Activated B cell treated with CpG ODN at 0.5 μM for 24 hours (primary cell): ENCODE measurements around the gene HESX1. TPM values are rescaled to one million over a fixed set of nuclear protein-coding genes. Genes with fewer than 3 reads are reported as not detected.

Source experiments
- ATAC-seq: fragments of 200-7000 bp; cut with Tn5 transposase; one replicate; pipeline ENCODE4 v1.10.0; 2021; ENCODE audit warnings: low read depth, mild to moderate bottlenecking, moderate library complexity
- CTCF ChIA-PET: fragments of 350-600 bp; sonication (Branson Sonifier 250); formaldehyde crosslinking; loops from one replicate; lab custom pipeline; 2021; ENCODE audit warnings: antibody characterized with exemption; lab: Charles Lee
- POLR2A ChIA-PET: fragments of 350-600 bp; sonication (Branson Sonifier 250); formaldehyde crosslinking; loops from one replicate; lab custom pipeline; 2021; ENCODE audit warnings: antibody characterized with exemption; lab: Charles Lee
- DNase-seq: peaks from one replicate; pipeline ENCODE4 v3.0.0; 2022
- H3K27ac Mint-ChIP-seq: one replicate; pipeline ENCODE4 v1.8.0; 2020; ENCODE audit warnings: mixed read lengths
- H3K27me3 Mint-ChIP-seq: one replicate; pipeline ENCODE4 v1.8.0; 2021; ENCODE audit warnings: mixed read lengths
- H3K36me3 Mint-ChIP-seq: one replicate; pipeline ENCODE4 v1.8.0; 2021; ENCODE audit warnings: low read depth, mixed read lengths
- H3K4me1 Mint-ChIP-seq: one replicate; pipeline ENCODE4 v1.8.0; 2021; ENCODE audit warnings: mixed read lengths
- H3K4me3 Mint-ChIP-seq: one replicate; pipeline ENCODE4 v1.8.0; 2020; ENCODE audit warnings: mild to moderate bottlenecking, mixed read lengths
- H3K9me3 Mint-ChIP-seq: one replicate; pipeline ENCODE4 v1.8.0; 2020; ENCODE audit warnings: mixed read lengths
- intact Hi-C: fragments of 100-400 bp; cut with micrococcal nuclease; formaldehyde crosslinking; loops from one replicate; pipeline ENCODE4 v1.15.1; 2024
- total RNA-seq: library from RNA; stranded (reverse); gene quantifications from 2 replicates; pipeline ENCODE4 v1.2.3, GENCODE V29; 2022
- TF ChIP-seq, protein P1 (sequence below): fragments of 200-600 bp; IDR thresholded peaks from one replicate; pipeline ENCODE4 v1.8.0; 2022; ENCODE audit warnings: antibody characterized with exemption, mild to moderate bottlenecking

The HESX1 gene
- total RNA-seq, 1 donor from 2014 or later: 0.24 TPM

DNA sequence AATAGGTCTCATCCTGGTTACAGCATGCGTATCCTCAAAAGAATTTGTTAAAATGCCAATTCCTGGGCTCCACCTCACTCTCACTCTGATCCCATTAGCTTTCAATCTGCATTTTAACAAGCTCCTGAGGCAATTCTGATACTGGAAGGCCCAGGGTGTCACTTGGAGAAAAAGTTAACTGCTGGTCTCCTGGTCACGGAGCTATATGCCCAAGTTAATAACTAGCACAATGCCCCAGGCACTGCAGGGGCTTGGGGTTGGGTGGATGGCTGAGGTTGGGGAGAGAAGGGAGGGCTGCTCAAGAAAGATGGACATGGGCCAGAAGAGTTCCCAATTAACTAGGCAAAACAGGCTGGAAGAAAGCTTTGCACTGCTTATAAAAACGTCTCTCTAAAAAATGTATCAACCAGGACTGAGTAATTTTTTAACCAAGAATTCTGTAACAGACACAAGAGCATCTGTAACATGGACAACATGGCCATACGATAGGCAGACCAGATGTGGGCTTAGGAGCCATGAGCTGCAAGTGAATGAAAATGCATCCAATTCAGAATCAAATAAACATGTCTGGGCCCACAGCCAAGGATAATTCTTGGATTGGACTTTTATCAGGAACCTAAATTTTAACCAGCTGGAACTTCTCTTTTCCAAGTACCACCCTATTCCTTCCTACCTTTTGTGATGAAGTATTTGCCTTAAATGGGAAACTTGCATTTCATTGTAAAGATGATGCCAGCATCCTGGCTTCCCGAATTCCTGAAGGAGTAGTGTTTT, 38.8 kb downstream of the HESX1 start:
- TF ChIP-seq, protein P1, sequence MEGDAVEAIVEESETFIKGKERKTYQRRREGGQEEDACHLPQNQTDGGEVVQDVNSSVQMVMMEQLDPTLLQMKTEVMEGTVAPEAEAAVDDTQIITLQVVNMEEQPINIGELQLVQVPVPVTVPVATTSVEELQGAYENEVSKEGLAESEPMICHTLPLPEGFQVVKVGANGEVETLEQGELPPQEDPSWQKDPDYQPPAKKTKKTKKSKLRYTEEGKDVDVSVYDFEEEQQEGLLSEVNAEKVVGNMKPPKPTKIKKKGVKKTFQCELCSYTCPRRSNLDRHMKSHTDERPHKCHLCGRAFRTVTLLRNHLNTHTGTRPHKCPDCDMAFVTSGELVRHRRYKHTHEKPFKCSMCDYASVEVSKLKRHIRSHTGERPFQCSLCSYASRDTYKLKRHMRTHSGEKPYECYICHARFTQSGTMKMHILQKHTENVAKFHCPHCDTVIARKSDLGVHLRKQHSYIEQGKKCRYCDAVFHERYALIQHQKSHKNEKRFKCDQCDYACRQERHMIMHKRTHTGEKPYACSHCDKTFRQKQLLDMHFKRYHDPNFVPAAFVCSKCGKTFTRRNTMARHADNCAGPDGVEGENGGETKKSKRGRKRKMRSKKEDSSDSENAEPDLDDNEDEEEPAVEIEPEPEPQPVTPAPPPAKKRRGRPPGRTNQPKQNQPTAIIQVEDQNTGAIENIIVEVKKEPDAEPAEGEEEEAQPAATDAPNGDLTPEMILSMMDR: no peak
- CTCF ChIA-PET: no interaction called here
- DNase-seq (no peak), ATAC-seq (no peak)
- Mint-ChIP-seq H3K27me3 (peaks cover 36% of the 10 kb centered on the region), H3K9me3 (no peaks in the 10 kb centered on the region), H3K4me1 (peaks cover 16% of the 10 kb centered on the region), H3K4me3 (no peak overlapping the region), H3K27ac (no peak overlapping the region), H3K36me3 (no peaks in the 10 kb centered on the region)
- intact Hi-C loops: loop anchor here (10.0 kb wide), 1 partner anchor 166 kb away; no protein-coding TSS in a partner anchor
- POLR2A ChIA-PET: no interaction called here

DNA sequence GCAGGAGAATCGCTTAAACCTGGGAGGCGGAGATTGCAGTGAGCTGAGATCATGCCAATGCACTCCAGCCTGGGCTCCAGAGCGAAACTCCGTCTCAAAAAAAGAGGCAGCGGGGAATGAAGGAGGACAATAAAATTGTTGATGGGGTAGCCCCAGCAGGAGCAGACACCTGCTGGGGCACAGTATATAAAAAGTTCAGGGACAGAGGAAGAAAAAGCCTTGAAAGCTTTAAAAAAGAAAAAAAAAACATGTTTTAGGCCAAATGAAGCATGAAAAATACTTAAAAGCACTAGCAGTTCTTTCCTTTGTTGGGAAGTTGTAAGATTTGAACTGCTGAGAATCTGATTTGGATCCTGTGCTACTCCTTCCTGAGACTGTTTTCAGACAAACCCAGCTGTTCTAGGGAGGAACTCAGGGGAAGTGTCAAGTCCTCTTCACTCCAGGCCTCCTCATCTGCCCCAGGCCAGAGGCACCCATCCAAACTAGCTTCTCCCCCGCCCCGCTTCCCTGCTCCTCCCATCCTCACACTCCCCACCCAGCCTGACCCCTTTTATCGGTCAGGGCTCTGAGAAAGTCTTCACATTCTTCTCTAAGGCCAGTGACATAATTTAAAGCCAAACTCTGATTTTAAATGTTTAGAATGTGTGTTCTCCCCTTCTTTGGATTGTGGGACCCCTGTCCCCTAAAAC, 39.6 kb downstream of the HESX1 start:
- ChIA-PET POLR2A (no interaction called here), CTCF (no interaction called here)
- intact Hi-C loops: loop anchor here (10.0 kb wide), 1 partner anchor 165 kb away; no protein-coding TSS in a partner anchor
- no peak for DNase-seq
- H3K4me3 Mint-ChIP-seq: no peak overlapping the region
- no peaks in the 10 kb centered on the region for H3K36me3 Mint-ChIP-seq
- ATAC-seq: no peak
- no peak overlapping the region for H3K27ac Mint-ChIP-seq
- TF ChIP-seq, protein P1: no peak
- H3K4me1 Mint-ChIP-seq: peaks cover 13% of the 10 kb centered on the region
- no peaks in the 10 kb centered on the region for H3K9me3 Mint-ChIP-seq
- peaks cover 38% of the 10 kb centered on the region for H3K27me3 Mint-ChIP-seq

DNA sequence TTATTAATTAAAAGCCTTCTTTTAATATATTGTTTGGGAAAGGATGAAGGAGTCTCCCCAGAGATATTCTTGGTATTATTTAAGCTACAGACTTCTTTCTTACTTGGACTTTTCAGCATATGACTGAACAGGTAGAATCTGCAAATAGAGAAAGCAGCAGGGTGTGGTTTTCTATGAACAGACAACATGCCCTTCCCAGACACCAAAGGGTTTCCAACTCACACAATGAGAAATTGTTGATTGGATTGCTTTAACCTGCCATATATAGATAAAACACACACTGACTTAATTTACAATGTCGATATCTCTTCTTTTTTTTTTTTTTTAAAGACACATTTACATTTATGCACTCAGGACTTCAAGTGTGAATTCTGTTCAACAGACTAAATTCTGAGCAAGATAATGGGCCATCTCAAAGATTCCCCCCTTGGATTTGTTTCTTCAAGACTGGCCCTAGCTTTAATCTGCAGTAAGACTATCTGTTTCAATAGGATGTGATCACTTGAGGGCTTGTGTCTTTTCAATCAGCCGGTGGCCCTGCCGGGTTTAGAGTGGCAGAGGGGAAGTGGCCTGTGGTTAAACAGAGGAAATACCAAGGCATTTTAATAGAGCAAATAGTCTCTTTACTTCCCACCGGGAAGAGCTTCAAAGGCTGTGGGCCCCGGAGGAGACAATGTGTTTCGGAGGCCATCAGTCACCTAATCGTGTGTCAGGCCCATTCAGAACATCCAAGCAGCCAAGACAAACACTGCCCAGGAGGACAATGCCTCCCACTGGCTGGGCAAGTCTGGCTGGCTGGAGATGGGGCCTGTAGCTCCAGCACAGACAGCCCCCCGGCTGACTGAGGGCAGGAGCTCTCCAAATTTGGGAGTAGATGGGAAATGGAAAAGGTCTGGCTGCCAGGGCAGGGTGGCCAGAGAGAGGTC, 40.7 kb downstream of the HESX1 start:
- no peaks in the 10 kb centered on the region for H3K36me3 Mint-ChIP-seq
- H3K9me3 Mint-ChIP-seq: no peaks in the 10 kb centered on the region
- H3K4me3 Mint-ChIP-seq: no peak overlapping the region
- DNase-seq (no peak), ATAC-seq (no peak)
- TF ChIP-seq, protein P1: no peak
- ChIA-PET CTCF (no interaction called here), POLR2A (interaction anchor here (0.7 kb wide), 1 partner anchor 1055 kb away, joined by 4 read pairs; no protein-coding TSS in a partner anchor)
- H3K27me3 Mint-ChIP-seq: peaks cover 44% of the 10 kb centered on the region
- no peak overlapping the region for H3K27ac Mint-ChIP-seq
- intact Hi-C loops: no loop called here
- peaks cover 8% of the 10 kb centered on the region for H3K4me1 Mint-ChIP-seq

DNA sequence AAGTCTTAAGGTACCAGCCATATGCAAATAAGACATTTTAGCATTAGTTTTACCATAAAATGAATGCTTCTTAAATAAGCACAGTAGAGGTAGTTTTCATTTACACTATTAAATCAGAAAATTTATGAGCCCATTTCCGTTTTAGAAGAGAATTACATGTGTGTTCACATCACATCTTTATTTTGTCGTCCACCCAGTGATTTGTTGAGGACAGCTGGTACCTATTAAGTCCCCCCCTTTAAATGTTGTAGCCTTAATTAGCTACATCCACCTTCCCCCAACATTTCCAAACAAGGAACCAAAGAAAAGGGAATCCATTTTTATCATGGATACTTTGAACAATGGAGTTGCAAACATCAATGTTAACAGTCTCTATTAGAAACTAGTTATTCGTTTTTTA, 41.5 kb downstream of the HESX1 start:
- intact Hi-C loops: no loop called here
- DNase-seq (no peak), ATAC-seq (no peak)
- H3K4me3 Mint-ChIP-seq: no peak overlapping the region
- no peaks in the 10 kb centered on the region for H3K36me3 Mint-ChIP-seq
- TF ChIP-seq, protein P1: no peak
- H3K4me1 Mint-ChIP-seq: peaks cover 5% of the 10 kb centered on the region
- ChIA-PET POLR2A (no interaction called here), CTCF (no interaction called here)
- H3K9me3 Mint-ChIP-seq: no peaks in the 10 kb centered on the region
- no peak overlapping the region for H3K27ac Mint-ChIP-seq
- H3K27me3 Mint-ChIP-seq: peaks cover 44% of the 10 kb centered on the region
